ENCODE measurements around the gene MAP3K7. TPM values are rescaled to one million over a fixed set of nuclear protein-coding genes. Genes with fewer than 3 reads are reported as not detected.

Gene MAP3K7
- total and polyA plus RNA-seq, 2 of the 4 experiments (the other 2 are of a cell fraction): 26.5 to 29.9 TPM

GRCh38 chr6:90466154-90466940, 120.5 kb downstream of the MAP3K7 start:
- Histone ChIP-seq H3K4me3 (ENCODE audit: insufficient read depth, low read depth, low read length) (no peak overlapping the region), H4K8ac (ENCODE audit: low read depth in 2 of 2, low read length in 2 of 2) (no peak overlapping the region), H3K36me3 (ENCODE audit: control insufficient read depth, insufficient read depth, low read length) (no peaks in the 10 kb centered on the region), H3K18ac (ENCODE audit: low read depth, low read length) (no peak overlapping the region), H2BK120ac (ENCODE audit: low read depth, low read length) (no peak overlapping the region), H2AFZ (replicated peaks; ENCODE audit: low read length, poor library complexity) (no peak overlapping the region), H4K91ac (ENCODE audit: insufficient read depth, low read depth, low read length) (no peak overlapping the region), H3K79me1 (ENCODE audit: low read depth in 1 of 2, low read length in 2 of 2) (no peaks in the 10 kb centered on the region), H4K20me1 (ENCODE audit: insufficient read depth, low read length) (no peaks in the 10 kb centered on the region), H3K4ac (ENCODE audit: low read depth, low read length) (no peak overlapping the region), H3K9ac (ENCODE audit: low read depth, low read length) (no peak overlapping the region), H4K5ac (ENCODE audit: low read depth, low read length) (no peak overlapping the region), H3K27me3 (ENCODE audit: control insufficient read depth, insufficient read depth, low read length) (peaks cover 11% of the 10 kb centered on the region), H3K4me1 (ENCODE audit: control insufficient read depth, insufficient read depth, low read length) (no peaks in the 10 kb centered on the region), H2BK5ac (ENCODE audit: low read depth, low read length, poor library complexity, severe bottlenecking) (no peak overlapping the region), H3K9me1 (ENCODE audit: insufficient read depth, low read length) (no peaks in the 10 kb centered on the region), H2AK5ac (ENCODE audit: low read depth, low read length) (no peak overlapping the region), H3K27ac (ENCODE audit: insufficient read depth, low read length) (no peak overlapping the region), H3K56ac (ENCODE audit: extremely low read depth, insufficient read depth, low read length) (no peak overlapping the region), H3K23ac (ENCODE audit: low read depth, low read length) (no peak overlapping the region), H3K9me3 (ENCODE audit: control insufficient read depth, insufficient read depth, low read length) (no peaks in the 10 kb centered on the region), H2AK9ac (replicated peaks; ENCODE audit: low read depth, low read length, poor library complexity) (no peak overlapping the region), H3K14ac (replicated peaks; ENCODE audit: low read depth, low read length) (no peak overlapping the region), H2BK15ac (ENCODE audit: low read depth, low read length) (no peak overlapping the region), H3K4me2 (ENCODE audit: low read depth, low read length) (no peak overlapping the region), H2BK20ac (ENCODE audit: low read depth, low read length) (no peak overlapping the region)
- in situ Hi-C loops (cut with MboI; ENCODE audit: low sequenced_read_pairs) (no loop called here), intact Hi-C loops (cut with micrococcal nuclease) (no loop called here), dilution Hi-C loops (cut with HindIII; ENCODE audit: low sequenced_read_pairs, unreplicated experiment) (no loop called here)
- no peak for TF ChIP-seq MAFK (IDR thresholded peaks at IDR 0.05; ENCODE audit: low read depth, low read length)
- TF ChIP-seq RCOR1 (IDR thresholded peaks at IDR 0.05; ENCODE audit: insufficient replicate concordance, low read length): no peak
- TF ChIP-seq NFE2L2 (IDR thresholded peaks at IDR 0.05; ENCODE audit: low read depth, low read length): no peak
- no peak for TF ChIP-seq RAD21 (IDR thresholded peaks at IDR 0.05; ENCODE audit: low read length)
- no peak for TF ChIP-seq MXI1 (IDR thresholded peaks at IDR 0.05; ENCODE audit: borderline replicate concordance, low read depth, low read length)
- 100% methylated on average over 1 of the region's 8 CpGs; no CpG with 5 or more reads in 1 of the 2 experiments for WGBS, 2 experiments (ENCODE audit: extremely low coverage in 2 of 2, insufficient read length in 1 of 2)
- POLR2A ChIA-PET (ENCODE audit: unreplicated experiment): no interaction called here
- ATAC-seq (ENCODE audit: low read depth): no peak
- CTCF ChIA-PET: no interaction called here
- DNase-seq: peak; percentile 16
- BruUV-seq (replicated peaks): no TSS peak
